ENCODE measurements around the gene CCZ1B.
"Not testable (repeated sequence)": the region's sequence is repeated elsewhere in the genome, so short reads cannot be mapped to it uniquely, and the experiment has no call there.

DNA sequence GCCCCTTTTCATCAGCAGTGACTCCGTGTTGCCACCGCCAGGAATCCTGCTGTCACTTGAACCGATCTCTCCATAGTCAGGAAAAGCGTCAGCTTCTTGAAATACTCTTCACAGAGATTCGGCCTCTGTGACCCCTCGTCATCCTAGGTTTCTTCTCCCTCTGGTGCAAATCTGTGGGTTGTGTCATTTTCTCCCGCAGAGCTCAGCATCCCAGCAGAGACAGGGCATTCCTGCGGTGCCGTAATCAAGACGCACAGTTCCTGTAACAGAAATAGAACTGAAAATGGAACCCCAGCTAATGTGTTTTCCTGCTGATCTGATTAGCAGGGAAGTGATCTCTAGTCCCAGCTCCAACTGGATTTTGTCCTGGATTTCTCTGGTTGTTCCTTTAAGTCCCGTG, 31.8 kb downstream of the CCZ1B start:
- TF ChIP-seq POLR2A (IDR thresholded peaks at IDR 0.05) = not testable (repeated sequence)
- TF ChIP-seq, protein P1, sequence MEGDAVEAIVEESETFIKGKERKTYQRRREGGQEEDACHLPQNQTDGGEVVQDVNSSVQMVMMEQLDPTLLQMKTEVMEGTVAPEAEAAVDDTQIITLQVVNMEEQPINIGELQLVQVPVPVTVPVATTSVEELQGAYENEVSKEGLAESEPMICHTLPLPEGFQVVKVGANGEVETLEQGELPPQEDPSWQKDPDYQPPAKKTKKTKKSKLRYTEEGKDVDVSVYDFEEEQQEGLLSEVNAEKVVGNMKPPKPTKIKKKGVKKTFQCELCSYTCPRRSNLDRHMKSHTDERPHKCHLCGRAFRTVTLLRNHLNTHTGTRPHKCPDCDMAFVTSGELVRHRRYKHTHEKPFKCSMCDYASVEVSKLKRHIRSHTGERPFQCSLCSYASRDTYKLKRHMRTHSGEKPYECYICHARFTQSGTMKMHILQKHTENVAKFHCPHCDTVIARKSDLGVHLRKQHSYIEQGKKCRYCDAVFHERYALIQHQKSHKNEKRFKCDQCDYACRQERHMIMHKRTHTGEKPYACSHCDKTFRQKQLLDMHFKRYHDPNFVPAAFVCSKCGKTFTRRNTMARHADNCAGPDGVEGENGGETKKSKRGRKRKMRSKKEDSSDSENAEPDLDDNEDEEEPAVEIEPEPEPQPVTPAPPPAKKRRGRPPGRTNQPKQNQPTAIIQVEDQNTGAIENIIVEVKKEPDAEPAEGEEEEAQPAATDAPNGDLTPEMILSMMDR (IDR thresholded peaks at IDR 0.05) = not testable (repeated sequence)

Data from adrenal gland (tissue), 5 donors.